ENCODE data around the gene GART.
"Not testable (repeated sequence)": the region's sequence is repeated elsewhere in the genome, so short reads cannot be mapped to it uniquely, and the experiment has no call there.

The GART gene

DNA sequence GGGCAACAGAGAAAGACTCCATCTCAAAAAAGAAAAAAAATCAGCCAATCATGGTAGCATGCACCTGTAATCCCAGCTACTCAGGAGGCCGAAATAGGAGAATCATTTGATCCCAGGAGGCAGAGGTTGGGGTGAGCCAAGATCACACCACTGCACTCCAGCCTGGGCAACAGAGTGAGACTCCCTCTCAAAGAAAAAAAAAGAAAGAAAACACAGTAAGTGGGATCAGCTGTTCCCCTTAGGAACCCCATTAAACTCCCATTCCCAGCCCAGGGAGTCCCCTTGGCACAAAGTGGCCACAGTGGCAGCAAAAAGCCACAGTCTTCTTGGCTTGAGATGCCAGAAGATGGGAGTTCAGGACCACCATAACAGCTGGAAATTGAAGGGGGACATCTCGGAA lies 71.2 kb downstream of the GART start:
- Histone ChIP-seq H3K79me2 (ENCODE audit: insufficient read depth, low read length) (peaks cover 48% of the 10 kb centered on the region), H2AFZ (ENCODE audit: low read length) (no peak overlapping the region), H3K9me3 (ENCODE audit: low read length) (0 out of 2 replicates have a peak, but pooled peaks cover 3% of the 10 kb centered on the region), H3K4me3 (ENCODE audit: low read depth, low read length, poor library complexity, severe bottlenecking) (no peak overlapping the region), H3K9ac (ENCODE audit: low read length) (no peak overlapping the region), H3K27me3 (ENCODE audit: insufficient read depth, low read length) (no peaks in the 10 kb centered on the region), H3K36me3 (ENCODE audit: insufficient read depth, low read length) (peaks cover 11% of the 10 kb centered on the region), H3K4me2 (ENCODE audit: low read length) (no peak overlapping the region), H3K9me2 (ENCODE audit: low read depth, low read length) (no peaks in the 10 kb centered on the region), H3F3A (ENCODE audit: insufficient read depth, low read length) (no peaks in the 10 kb centered on the region), H4K20me1 (ENCODE audit: insufficient read depth, low read length) (no peaks in the 10 kb centered on the region), H3K27ac (ENCODE audit: low read depth, low read length, poor library complexity, severe bottlenecking) (no peak overlapping the region), H3K4me1 (ENCODE audit: insufficient read depth, low read length, severe bottlenecking) (no peaks in the 10 kb centered on the region)
- TF ChIP-seq EZH2 (IDR thresholded peaks at IDR 0.05; ENCODE audit: borderline replicate concordance, low read length): no peak
- TF ChIP-seq, protein P1, sequence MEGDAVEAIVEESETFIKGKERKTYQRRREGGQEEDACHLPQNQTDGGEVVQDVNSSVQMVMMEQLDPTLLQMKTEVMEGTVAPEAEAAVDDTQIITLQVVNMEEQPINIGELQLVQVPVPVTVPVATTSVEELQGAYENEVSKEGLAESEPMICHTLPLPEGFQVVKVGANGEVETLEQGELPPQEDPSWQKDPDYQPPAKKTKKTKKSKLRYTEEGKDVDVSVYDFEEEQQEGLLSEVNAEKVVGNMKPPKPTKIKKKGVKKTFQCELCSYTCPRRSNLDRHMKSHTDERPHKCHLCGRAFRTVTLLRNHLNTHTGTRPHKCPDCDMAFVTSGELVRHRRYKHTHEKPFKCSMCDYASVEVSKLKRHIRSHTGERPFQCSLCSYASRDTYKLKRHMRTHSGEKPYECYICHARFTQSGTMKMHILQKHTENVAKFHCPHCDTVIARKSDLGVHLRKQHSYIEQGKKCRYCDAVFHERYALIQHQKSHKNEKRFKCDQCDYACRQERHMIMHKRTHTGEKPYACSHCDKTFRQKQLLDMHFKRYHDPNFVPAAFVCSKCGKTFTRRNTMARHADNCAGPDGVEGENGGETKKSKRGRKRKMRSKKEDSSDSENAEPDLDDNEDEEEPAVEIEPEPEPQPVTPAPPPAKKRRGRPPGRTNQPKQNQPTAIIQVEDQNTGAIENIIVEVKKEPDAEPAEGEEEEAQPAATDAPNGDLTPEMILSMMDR (IDR thresholded peaks at IDR 0.05; ENCODE audit: low read length): no peak

- H3K9ac ChIP-seq (ENCODE audit: low read length); H3K4me1 ChIP-seq (ENCODE audit: insufficient read depth, low read length, severe bottlenecking); H3K27ac ChIP-seq (ENCODE audit: low read depth, low read length, poor library complexity, severe bottlenecking); H3K9me2 ChIP-seq (ENCODE audit: low read depth, low read length); H4K20me1 ChIP-seq (ENCODE audit: insufficient read depth, low read length); H3K4me2 ChIP-seq (ENCODE audit: low read length); H3F3A ChIP-seq (ENCODE audit: insufficient read depth, low read length); H3K4me3 ChIP-seq (ENCODE audit: low read depth, low read length, poor library complexity, severe bottlenecking); H3K9me3 ChIP-seq (ENCODE audit: low read length); H3K27me3 ChIP-seq (ENCODE audit: insufficient read depth, low read length); H2AFZ ChIP-seq (ENCODE audit: low read length): not testable (repeated sequence)
- peaks cover 45% of the 10 kb centered on the region for H3K79me2 ChIP-seq (ENCODE audit: insufficient read depth, low read length)
- H3K36me3 ChIP-seq (ENCODE audit: insufficient read depth, low read length): peaks cover 13% of the 10 kb centered on the region
Observed at GRCh38 chr21:33469183-33469582, 72.7 kb downstream of the GART start.

DNA sequence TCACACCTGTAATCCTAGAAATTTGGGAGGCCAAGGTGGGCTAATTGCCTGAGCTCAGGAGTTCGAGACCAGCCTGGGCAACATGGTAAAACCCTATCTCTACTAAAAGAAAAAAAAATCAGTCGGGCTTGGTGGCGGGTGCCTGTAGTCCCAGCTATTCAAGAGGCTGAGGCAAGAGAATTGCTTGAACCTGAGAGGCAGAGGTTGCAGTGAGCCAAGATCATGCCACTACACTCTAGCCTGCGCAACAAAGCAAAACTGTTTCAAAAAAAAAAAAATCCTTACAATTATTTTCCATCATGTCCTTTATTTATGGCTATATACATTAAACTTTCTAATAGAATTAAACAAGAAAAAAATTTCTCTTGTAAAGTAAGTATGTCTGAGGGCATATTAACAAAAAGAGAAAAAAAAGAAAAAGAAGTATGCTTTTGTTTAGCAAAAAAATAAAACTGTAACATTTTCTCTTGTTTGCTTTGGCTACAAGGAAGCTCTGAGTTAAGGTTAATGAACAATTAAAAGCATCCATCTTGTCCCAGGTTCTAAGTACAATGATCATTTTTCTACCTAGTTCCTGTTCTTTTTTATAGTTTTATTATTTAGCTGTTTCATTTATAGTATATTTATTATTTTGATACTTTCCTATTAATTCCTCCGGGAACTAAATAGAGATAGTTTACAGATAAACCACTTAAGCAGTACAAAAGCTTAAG lies 80.2 kb downstream of the GART start:
- peaks cover 46% of the 10 kb centered on the region; the same call in 1 of the 2 replicates for H3K36me3 ChIP-seq (ENCODE audit: insufficient read depth, low read length)
- H2AFZ ChIP-seq (ENCODE audit: low read length): no peak overlapping the region
- H3K79me2 ChIP-seq (ENCODE audit: insufficient read depth, low read length): no peaks in the 10 kb centered on the region
- H3K27ac ChIP-seq (ENCODE audit: low read depth, low read length, poor library complexity, severe bottlenecking): no peak overlapping the region
- H3K4me3 ChIP-seq (ENCODE audit: low read depth, low read length, poor library complexity, severe bottlenecking): no peak overlapping the region
- TF ChIP-seq, protein P1 (IDR thresholded peaks at IDR 0.05; ENCODE audit: low read length): no peak
- TF ChIP-seq EZH2 (IDR thresholded peaks at IDR 0.05; ENCODE audit: borderline replicate concordance, low read length): no peak
- no peaks in the 10 kb centered on the region for H3K9me2 ChIP-seq (ENCODE audit: low read depth, low read length)
- H3K9me3 ChIP-seq (ENCODE audit: low read length): no peaks in the 10 kb centered on the region
- H3K27me3 ChIP-seq (ENCODE audit: insufficient read depth, low read length): no peaks in the 10 kb centered on the region
- H3F3A ChIP-seq (ENCODE audit: insufficient read depth, low read length): no peaks in the 10 kb centered on the region
- no peaks in the 10 kb centered on the region for H4K20me1 ChIP-seq (ENCODE audit: insufficient read depth, low read length)
- no peak overlapping the region for H3K9ac ChIP-seq (ENCODE audit: low read length)
- H3K4me2 ChIP-seq (ENCODE audit: low read length): no peak overlapping the region
- H3K4me1 ChIP-seq (ENCODE audit: insufficient read depth, low read length, severe bottlenecking): no peaks in the 10 kb centered on the region

DNA sequence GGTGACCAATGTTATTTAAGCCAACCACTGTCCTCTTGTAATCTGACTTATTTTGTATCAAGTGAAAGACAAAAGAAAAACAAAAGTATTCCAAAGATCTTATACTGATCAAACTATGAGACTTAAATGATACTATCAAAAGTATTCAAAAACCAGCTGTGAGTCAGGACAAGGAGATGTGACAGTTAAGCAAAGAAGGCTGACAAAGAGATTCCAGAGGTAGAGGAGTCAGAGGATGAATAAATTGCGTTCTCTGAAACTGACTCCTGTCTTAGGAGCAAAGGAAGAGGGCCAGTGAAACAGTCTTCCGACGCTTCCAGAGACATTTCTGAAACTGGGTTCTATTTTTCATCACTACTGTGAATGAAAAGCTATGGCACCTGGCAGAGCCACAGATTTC lies 83.1 kb downstream of the GART start:
- Histone ChIP-seq H3F3A (ENCODE audit: insufficient read depth, low read length) (no peaks in the 10 kb centered on the region), H3K27me3 (ENCODE audit: insufficient read depth, low read length) (no peaks in the 10 kb centered on the region), H3K9me3 (ENCODE audit: low read length) (no peaks in the 10 kb centered on the region), H3K4me1 (ENCODE audit: insufficient read depth, low read length, severe bottlenecking) (no peaks in the 10 kb centered on the region), H4K20me1 (ENCODE audit: insufficient read depth, low read length) (no peaks in the 10 kb centered on the region), H3K36me3 (ENCODE audit: insufficient read depth, low read length) (peaks cover 57% of the 10 kb centered on the region), H3K9ac (ENCODE audit: low read length) (no peak overlapping the region), H3K27ac (ENCODE audit: low read depth, low read length, poor library complexity, severe bottlenecking) (no peak overlapping the region), H2AFZ (ENCODE audit: low read length) (no peak overlapping the region), H3K4me2 (ENCODE audit: low read length) (no peak overlapping the region), H3K9me2 (ENCODE audit: low read depth, low read length) (no peaks in the 10 kb centered on the region), H3K79me2 (ENCODE audit: insufficient read depth, low read length) (no peaks in the 10 kb centered on the region), H3K4me3 (ENCODE audit: low read depth, low read length, poor library complexity, severe bottlenecking) (no peak overlapping the region)
- TF ChIP-seq, protein P1 (IDR thresholded peaks at IDR 0.05; ENCODE audit: low read length): no peak
- TF ChIP-seq EZH2 (IDR thresholded peaks at IDR 0.05; ENCODE audit: borderline replicate concordance, low read length): no peak
